GM12873 (cell line): ENCODE results near the gene FOXP2.

ENCODE experiments used
- TF ChIP-seq, protein P1 (sequence below): IDR thresholded peaks from 2 replicates; pipeline ENCODE4 v1.5.1; 2012; ENCODE audit warnings: low read depth, mild to moderate bottlenecking, moderate library complexity, low read length, control low read depth; ENCODE audit not compliant: insufficient read depth; ENCODE audit errors: missing control alignments

Gene FOXP2

DNA sequence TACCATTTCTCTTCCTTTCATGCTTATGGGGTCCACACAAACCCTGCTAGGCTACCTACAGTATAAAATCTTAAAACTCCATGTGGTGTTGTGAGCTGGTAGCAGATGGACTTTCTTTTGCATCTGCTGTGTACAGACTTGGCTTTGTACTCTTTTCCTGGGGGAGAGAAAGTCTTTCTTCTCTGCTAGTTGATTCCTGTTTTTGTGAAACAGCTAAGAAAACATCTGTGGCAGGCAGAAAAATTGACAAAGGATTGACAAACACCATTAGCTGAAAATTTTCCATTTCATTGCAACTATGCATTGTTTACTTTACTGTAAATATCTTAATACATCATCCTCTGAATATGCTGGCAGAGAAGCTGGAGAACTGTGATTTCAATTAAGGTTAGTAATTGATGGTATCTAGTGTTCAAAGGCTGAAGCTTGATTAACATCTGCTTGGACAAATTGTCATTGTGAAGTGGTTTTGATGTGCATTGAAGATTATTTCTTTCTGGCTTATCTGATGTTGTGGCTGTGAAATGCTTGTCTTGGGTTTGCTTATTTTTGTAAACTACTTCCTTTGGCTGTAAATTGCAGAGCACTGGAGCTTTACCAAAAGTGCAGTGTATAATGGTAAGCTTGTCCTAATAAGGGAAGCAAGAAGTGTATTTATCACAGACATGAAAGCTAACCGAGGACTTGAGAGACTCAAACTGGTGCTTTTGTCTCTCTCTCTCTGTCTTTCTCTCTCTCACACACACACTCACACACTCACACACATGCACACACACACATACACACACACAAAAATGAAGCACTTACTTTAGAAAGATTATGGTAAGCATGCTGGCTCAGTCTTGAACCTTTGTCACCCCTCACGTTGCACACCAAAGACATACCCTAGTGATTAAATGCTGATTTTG, at the start of gene FOXP2:
Gene FOXP2 (plus strand): TSS at position 660 of the 908 bp plus-strand sequence. CDS start 11,697 bp downstream, outside the sequence.
- TF ChIP-seq, protein P1, sequence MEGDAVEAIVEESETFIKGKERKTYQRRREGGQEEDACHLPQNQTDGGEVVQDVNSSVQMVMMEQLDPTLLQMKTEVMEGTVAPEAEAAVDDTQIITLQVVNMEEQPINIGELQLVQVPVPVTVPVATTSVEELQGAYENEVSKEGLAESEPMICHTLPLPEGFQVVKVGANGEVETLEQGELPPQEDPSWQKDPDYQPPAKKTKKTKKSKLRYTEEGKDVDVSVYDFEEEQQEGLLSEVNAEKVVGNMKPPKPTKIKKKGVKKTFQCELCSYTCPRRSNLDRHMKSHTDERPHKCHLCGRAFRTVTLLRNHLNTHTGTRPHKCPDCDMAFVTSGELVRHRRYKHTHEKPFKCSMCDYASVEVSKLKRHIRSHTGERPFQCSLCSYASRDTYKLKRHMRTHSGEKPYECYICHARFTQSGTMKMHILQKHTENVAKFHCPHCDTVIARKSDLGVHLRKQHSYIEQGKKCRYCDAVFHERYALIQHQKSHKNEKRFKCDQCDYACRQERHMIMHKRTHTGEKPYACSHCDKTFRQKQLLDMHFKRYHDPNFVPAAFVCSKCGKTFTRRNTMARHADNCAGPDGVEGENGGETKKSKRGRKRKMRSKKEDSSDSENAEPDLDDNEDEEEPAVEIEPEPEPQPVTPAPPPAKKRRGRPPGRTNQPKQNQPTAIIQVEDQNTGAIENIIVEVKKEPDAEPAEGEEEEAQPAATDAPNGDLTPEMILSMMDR = no peak

DNA sequence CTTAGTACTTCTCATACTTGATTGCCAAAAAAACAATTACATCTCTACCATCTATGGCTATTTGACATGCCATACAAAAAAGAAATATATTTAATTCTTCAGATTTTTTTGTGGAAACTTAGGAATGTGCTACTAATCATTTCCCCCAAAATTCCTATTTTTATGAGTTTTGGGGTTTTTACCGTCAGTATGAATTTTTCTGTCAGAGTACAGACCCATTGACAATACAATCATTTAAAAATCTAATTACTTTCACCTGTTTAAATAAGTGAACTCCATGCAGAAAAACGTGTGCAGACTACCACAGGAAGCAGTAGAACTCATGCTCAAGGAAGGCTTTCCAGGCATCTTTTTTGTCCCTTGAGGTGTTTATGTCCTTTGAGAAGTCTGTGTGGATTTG, 48.8 kb upstream of the FOXP2 start:
- TF ChIP-seq, protein P1 = no peak

DNA sequence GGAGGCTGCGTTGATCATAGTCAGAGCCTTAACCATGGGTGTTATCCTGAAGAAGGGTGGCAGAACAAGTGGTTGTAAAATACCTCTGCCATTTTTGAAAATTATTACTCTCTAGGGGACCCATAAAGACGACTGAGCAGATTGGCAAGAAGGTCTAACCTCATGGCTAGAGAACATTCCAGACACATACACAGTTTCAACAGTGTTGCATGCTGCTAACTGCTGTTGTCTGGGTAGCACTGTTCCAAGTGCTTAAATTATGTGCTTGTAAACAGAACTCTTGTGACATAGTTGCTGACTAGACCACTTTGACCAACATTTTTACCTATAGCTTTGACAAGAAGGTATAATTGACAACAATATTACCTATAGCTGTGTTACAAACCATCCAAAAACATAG, 46.1 kb upstream of the FOXP2 start:
- TF ChIP-seq, protein P1 = no peak

- TF ChIP-seq, protein P1 = no peak
Observed at GRCh38 chr7:114369294-114369693, 45.3 kb upstream of the FOXP2 start.

DNA sequence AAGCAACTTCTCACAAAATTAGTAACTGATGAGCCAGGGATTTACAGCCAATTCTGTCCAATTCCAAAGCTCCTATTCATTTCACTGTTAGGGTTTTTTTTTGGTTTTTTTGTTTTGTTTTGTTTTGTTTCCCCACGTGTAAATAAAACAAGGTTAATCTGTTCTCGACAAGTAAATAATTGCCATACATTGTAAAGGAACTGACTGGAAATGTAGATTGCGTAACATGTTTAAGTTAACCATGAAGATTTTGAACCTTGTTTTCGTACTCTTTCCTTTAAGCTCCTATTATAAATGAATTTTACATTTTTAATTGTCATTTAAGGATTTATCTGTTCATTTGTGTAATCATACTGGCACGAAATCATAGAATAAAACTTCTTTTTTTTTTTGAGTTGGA, 42.0 kb upstream of the FOXP2 start:
- TF ChIP-seq, protein P1 = no peak

DNA sequence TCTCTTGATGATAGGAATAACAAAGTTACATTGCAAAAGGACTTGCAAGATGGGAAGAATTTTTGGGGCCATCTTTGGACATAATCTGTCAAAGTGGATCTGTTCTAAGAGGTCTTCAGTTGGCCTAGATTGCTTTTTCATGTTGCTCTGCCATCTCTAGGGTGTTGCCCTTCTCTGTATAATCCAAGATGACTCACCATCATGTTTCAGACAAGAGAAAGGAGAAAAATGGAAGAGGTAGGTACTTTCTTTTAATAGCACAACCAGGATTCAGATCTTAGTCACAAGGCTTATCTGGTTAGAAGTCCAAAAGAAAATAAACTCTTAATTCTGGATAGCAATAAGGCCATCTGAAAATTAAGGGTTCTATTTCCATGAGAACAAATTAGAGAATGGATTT, 38.7 kb upstream of the FOXP2 start:
- TF ChIP-seq, protein P1 = no peak

- TF ChIP-seq, protein P1 = no peak
Observed at GRCh38 chr7:114388021-114388420, 26.6 kb upstream of the FOXP2 start.
